ENCODE measurements around the gene PRR20G. TPM values are rescaled to one million over a fixed set of nuclear protein-coding genes. Genes with fewer than 3 reads are reported as not detected.

PRR20G gene
- total and polyA plus RNA-seq, 10 of the 15 experiments (the other 5 are each of a cell fraction or from before 2014, with no cell fraction given), result not detected

DNA sequence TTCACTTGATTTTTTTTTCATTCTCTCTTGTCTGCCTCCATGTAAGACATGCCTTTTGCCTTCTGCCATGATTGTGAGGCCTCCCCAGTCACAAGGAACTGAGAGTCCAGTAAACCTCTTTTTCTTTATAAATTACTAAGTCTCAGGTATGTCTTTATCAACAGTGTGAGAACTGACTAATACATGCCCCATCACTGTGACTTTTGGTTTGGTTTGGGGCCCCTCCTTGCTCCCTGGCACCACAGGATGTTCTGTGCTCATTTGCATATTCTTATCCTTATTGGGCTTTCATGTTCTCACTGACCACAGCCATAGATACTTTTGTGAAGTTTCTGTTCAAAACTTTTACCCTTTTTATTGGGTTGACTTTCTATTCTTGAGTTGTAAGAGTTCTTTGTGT is 3.8 kb upstream of the PRR20G start:
- no peak overlapping the region for H3K4me2 ChIP-seq (ENCODE audit: control insufficient read depth, insufficient read depth)
- ATAC-seq (peak; percentile 33; the same call in 1 of the 3 replicates), DNase-seq (ENCODE audit: low read depth, low spot score) (peak; percentile 23), FAIRE-seq (no peak)
- H3K27ac ChIP-seq (ENCODE audit: control insufficient read depth, insufficient read depth), result no peak overlapping the region
- peaks cover 3% of the 10 kb centered on the region; the same call in 1 of the 3 replicates for H3K9me3 ChIP-seq (replicated peaks; ENCODE audit: control insufficient read depth, insufficient read depth, low read length)
- intact Hi-C loops (cut with micrococcal nuclease; ENCODE audit: unreplicated experiment), result no loop called here
- H3K4me3 ChIP-seq, result no peak overlapping the region
- ChIA-PET SMC1A (ENCODE audit: uncharacterized antibody, unreplicated experiment) (interaction anchor here (0.7 to 1.3 kb wide), 5 partner anchors 10 to 74 kb away, joined by 3 to 5 read pairs (median 3); no protein-coding TSS in a partner anchor), RAD21 (ENCODE audit: unreplicated experiment) (no interaction called here), CTCF (no interaction called here), POLR2A (no interaction called here)
- TF ChIP-seq, protein P1, sequence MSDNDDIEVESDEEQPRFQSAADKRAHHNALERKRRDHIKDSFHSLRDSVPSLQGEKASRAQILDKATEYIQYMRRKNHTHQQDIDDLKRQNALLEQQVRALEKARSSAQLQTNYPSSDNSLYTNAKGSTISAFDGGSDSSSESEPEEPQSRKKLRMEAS (IDR thresholded peaks at IDR 0.05; ENCODE audit: low read depth, low read length), result no peak
- TF ChIP-seq, protein P2, sequence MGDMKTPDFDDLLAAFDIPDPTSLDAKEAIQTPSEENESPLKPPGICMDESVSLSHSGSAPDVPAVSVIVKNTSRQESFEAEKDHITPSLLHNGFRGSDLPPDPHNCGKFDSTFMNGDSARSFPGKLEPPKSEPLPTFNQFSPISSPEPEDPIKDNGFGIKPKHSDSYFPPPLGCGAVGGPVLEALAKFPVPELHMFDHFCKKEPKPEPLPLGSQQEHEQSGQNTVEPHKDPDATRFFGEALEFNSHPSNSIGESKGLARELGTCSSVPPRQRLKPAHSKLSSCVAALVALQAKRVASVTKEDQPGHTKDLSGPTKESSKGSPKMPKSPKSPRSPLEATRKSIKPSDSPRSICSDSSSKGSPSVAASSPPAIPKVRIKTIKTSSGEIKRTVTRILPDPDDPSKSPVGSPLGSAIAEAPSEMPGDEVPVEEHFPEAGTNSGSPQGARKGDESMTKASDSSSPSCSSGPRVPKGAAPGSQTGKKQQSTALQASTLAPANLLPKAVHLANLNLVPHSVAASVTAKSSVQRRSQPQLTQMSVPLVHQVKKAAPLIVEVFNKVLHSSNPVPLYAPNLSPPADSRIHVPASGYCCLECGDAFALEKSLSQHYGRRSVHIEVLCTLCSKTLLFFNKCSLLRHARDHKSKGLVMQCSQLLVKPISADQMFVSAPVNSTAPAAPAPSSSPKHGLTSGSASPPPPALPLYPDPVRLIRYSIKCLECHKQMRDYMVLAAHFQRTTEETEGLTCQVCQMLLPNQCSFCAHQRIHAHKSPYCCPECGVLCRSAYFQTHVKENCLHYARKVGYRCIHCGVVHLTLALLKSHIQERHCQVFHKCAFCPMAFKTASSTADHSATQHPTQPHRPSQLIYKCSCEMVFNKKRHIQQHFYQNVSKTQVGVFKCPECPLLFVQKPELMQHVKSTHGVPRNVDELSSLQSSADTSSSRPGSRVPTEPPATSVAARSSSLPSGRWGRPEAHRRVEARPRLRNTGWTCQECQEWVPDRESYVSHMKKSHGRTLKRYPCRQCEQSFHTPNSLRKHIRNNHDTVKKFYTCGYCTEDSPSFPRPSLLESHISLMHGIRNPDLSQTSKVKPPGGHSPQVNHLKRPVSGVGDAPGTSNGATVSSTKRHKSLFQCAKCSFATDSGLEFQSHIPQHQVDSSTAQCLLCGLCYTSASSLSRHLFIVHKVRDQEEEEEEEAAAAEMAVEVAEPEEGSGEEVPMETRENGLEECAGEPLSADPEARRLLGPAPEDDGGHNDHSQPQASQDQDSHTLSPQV (IDR thresholded peaks at IDR 0.05), result no peak
- TF ChIP-seq SREBF2 (IDR thresholded peaks at IDR 0.05; ENCODE audit: low read length) (no peak), RUNX3 (IDR thresholded peaks at IDR 0.05; ENCODE audit: low read length) (peak; percentile 30; the same call in 1 of the 2 replicates), POLR2A (IDR thresholded peaks at IDR 0.05; ENCODE audit: low read depth, low read length) (no peak), POLR2AphosphoS2 (IDR thresholded peaks at IDR 0.05; ENCODE audit: low read depth, low read length) (no peak), SRF (IDR thresholded peaks at IDR 0.05; ENCODE audit: low read depth in 2 of 2, low read length in 2 of 2) (no peak), NR2C2 (IDR thresholded peaks at IDR 0.05; ENCODE audit: borderline replicate concordance, control insufficient read depth, insufficient read length, low read depth) (no peak), ZNF217 (IDR thresholded peaks at IDR 0.05) (no peak), CHD4 (IDR thresholded peaks at IDR 0.05) (no peak), NR2F1 (conservative IDR thresholded peaks at IDR 0.05) (no peak), ZNF207 (IDR thresholded peaks at IDR 0.05; ENCODE audit: borderline replicate concordance) (no peak), MEF2B (IDR thresholded peaks at IDR 0.05; ENCODE audit: partially characterized antibody, poor library complexity, severe bottlenecking) (peak; percentile 31), NR2C1 (IDR thresholded peaks at IDR 0.05) (no peak), HDGF (IDR thresholded peaks at IDR 0.05) (no peak), CBX5 (IDR thresholded peaks at IDR 0.05; ENCODE audit: low read depth) (0 out of 2 replicates have a peak, but pooled peaks have one; percentile 46), KDM1A (IDR thresholded peaks at IDR 0.05; ENCODE audit: borderline replicate concordance) (no peak), SMAD5 (IDR thresholded peaks at IDR 0.05; ENCODE audit: low read depth) (no peak), IKZF2 (IDR thresholded peaks at IDR 0.05) (no peak)
- TF ChIP-seq, protein P3, sequence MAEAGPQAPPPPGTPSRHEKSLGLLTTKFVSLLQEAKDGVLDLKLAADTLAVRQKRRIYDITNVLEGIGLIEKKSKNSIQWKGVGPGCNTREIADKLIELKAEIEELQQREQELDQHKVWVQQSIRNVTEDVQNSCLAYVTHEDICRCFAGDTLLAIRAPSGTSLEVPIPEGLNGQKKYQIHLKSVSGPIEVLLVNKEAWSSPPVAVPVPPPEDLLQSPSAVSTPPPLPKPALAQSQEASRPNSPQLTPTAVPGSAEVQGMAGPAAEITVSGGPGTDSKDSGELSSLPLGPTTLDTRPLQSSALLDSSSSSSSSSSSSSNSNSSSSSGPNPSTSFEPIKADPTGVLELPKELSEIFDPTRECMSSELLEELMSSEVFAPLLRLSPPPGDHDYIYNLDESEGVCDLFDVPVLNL (IDR thresholded peaks at IDR 0.05; ENCODE audit: low read depth, low read length), result no peak
- TF ChIP-seq, protein P4, sequence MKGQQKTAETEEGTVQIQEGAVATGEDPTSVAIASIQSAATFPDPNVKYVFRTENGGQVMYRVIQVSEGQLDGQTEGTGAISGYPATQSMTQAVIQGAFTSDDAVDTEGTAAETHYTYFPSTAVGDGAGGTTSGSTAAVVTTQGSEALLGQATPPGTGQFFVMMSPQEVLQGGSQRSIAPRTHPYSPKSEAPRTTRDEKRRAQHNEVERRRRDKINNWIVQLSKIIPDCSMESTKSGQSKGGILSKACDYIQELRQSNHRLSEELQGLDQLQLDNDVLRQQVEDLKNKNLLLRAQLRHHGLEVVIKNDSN (IDR thresholded peaks at IDR 0.05; ENCODE audit: borderline replicate concordance, extremely low read length, insufficient read depth, low read depth, low read length), result no peak
- no peaks in the 10 kb centered on the region for H3K79me2 ChIP-seq (ENCODE audit: control insufficient read depth, insufficient read depth, low read length)
- H2AFZ ChIP-seq (ENCODE audit: control insufficient read depth, low read depth, low read length), result no peak overlapping the region
- in situ Hi-C loops (cut with MboI), result no loop called here
- H3K9ac ChIP-seq (ENCODE audit: control insufficient read depth, insufficient read depth, low read length), result no peak overlapping the region
- no peaks in the 10 kb centered on the region for H4K20me1 ChIP-seq (ENCODE audit: control insufficient read depth, insufficient read depth)
- no TSS peak for BruUV-seq (replicated peaks)
- H3K27me3 ChIP-seq (replicated peaks in 1 of 2; ENCODE audit: control insufficient read depth in 2 of 2, insufficient read depth in 2 of 2, low read length in 1 of 2), result no peaks in the 10 kb centered on the region
- H3K36me3 ChIP-seq (ENCODE audit: control insufficient read depth in 2 of 2, insufficient read depth in 2 of 2, low read length in 1 of 2), result no peaks in the 10 kb centered on the region
- H3K4me1 ChIP-seq (ENCODE audit: control insufficient read depth, insufficient read depth, low read length), result no peaks in the 10 kb centered on the region
